GM18870 (cell line): ENCODE measurements around the gene RPAP3.
"Not testable (repeated sequence)": the region's sequence is repeated elsewhere in the genome, so short reads cannot be mapped to it uniquely, and the experiment has no call there.

Experiments used
- ATAC-seq: cut with Tn5 transposase; IDR thresholded peaks from one replicate; pipeline ENCODE4 v1.9.1; 2021; ENCODE audit warnings: moderate library complexity; ENCODE audit not compliant: unreplicated experiment

RPAP3 gene

DNA sequence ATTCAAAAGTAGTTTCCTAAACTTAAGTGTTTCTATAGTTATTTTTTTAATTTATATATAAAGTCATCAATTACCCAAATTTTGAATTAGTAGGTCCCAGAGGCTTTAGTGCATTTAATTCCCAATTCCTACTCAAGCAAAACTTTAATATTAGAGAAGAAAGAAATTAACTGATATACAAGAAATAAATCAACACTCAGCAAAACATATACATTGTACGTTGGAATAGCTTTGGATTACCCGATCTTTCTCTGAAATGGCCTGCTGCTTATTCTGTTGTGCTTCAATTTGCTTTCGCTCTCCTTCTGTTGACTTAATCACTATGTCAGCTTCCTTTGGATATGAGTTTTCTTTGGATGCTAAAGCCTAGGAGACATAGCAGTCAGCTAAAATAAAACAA lies 18.2 kb downstream of the RPAP3 start:
- ATAC-seq, result no peak

DNA sequence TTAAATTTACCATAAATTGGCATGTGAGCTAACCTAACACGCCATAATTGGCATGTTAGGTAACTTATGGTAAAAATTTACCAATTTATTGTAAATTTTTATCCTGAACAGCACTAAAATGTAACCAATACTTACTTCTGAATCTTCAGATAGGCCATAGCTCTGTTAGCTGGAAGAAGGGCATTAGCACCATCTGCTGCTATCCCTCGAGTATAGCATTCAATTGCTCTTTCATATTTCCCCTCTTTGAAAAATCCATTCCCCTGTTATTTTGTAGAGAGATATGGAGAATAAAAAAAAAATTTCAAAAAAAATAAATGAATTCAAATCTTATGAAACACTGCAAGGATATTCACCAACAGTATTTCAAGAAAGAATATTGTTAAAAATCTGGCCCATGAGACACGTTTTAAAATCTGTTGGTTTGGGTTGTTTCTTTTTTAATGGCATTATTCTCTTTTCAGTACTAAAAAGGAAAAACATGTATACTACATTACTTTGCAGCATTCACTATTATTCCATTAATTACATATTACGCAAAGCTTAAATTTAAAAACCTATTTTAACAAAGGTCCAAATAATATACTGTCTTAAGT lies 19.1 kb downstream of the RPAP3 start:
- ATAC-seq, result no peak

DNA sequence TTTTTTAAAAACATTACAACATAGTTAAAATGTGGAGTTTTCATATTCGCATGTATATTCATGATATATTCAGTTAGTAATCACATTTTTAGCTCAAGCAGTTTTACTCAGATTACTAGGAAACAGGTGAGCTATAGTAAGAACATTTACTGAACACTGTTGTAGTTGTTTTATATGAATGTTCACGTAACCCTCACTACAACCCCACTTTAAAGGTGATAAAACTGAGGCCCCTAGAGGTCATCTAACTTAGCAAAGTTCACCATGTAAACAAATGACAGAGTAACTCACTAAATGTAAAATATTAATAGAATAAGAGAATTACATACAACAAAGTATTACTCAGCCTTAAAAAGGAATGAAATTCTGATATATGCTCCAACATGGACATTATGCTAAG lies 26.0 kb downstream of the RPAP3 start:
- ATAC-seq, result no peak

DNA sequence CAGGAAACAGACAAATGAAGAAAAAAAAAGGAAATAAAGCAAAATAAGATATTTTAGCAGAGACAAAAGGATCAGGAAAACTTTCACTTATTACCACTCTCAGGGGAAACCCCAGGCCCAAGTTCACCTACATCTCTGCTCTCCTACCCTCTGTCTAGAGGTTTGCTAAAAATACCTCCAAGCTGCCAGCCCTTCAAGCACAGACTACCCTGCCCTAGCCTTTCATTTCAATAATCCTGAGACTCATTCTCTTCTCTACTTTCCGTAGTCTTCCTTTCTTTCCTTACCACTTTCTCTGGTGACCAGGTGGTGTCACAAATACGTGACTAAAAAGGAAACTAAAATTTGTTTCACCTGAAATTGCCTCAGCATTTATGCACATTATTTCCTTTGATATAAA lies 33.8 kb downstream of the RPAP3 start:
- no peak for ATAC-seq

DNA sequence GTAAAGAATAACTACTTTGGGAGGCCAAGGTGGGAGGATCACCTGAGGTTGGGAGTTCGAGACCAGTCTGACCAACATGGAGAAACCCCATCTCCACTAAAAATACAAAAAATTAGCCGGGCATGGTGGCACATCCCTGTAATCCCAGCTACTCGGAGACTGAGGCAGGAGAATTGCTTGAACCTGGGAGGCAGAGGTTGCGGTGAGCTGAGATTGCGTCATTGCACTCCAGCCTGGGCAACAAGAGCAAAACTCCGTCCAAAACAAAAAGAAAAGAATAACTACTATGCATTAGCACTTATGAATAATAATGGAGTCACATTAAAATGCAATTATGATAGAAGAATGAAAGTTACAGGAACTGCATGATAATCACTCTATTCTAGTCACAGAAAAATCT lies 37.9 kb downstream of the RPAP3 start:
- ATAC-seq, result not testable (repeated sequence)

DNA sequence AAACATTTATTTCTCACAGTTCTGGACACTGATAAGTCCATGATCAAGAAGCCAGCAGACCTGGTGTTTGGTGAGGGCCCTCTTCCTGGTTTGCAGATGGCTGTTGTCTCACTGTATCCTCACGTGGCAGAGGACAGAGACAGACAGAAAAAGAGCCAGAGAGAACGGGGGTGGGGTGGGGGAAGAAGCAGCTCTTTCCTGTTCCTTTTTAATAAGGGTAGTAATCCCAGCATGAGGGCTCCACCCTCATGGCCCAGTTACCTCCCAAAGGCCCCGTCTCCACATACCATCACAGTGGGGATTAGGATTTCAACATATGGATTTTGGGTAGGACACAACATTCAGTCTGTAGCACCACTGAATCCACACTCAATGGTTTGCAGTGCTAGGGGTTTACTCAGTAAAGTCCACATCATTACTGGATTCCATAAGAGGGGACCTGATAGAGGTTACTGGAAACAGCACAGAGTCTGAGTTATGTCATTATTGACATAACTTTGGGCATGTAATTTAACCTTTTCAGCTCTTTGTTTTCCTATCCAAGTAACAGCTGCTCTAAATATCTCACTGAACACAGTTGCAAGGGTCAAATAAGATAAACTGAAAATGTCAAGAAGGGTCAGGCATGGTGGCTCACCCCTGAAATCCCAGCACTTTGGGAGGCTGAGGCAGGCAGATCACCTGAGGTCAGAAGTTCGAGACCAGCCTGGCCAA lies 53.2 kb downstream of the RPAP3 start:
- ATAC-seq, result no peak

DNA sequence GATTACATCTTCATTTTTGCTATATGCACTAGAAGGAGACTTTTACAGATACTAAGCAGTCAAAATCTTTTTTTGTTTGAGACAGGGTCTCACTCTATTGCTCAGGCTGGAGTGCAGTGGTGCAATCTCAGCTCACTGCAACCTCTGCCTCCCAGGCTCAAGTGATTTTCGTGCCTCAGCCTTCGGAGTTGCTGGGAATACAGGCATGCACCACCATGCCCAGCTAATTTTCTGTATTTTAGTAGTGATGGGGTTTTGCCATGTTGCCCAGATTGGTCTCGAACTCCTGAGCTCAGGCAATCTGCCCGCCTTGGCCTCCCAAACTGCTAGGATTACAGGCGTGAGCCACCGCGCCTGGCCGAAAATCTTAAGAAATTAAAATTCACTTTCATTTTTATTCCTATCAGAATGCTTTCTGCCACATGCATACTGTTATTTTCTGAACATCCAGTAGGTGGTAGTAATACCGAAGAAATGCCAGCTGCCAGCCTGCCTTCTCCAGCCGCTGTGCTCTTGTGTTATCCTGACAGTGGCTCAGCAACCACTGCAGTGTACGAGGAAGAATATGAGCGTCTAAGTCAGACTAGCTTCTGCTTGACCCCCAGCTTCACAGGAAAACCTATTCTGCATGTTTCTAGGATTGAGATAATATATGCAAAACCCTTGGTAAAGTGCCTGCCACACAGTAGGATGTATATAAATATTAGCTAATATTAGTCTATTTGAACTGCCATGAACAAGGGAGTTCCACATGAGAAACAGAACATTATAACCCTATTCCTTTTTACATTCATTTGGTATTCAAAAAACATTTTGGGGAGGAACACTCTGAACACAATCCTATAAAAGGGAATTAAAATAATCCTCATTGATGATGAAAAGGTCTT lies 54.2 kb downstream of the RPAP3 start:
- peak; percentile 55 for ATAC-seq

DNA sequence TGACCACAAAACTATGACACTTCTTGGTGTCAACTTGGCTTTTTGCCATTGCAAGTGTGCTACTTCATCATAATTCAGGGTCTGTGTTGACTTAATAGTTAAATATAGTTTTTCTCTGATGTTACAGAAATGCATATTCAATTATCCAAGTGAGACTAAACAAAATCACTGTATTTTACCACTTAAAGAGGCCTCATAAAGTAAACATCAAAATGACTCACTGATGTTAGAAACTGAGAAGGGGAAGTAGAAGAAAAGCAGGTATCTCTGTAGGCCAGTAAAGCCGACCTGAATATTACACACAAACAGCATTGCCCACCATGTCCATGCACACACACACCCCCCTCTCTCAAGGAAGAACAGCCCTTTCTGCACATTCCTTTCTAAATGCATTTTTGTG lies 55.4 kb downstream of the RPAP3 start:
- peak; percentile 65 for ATAC-seq

DNA sequence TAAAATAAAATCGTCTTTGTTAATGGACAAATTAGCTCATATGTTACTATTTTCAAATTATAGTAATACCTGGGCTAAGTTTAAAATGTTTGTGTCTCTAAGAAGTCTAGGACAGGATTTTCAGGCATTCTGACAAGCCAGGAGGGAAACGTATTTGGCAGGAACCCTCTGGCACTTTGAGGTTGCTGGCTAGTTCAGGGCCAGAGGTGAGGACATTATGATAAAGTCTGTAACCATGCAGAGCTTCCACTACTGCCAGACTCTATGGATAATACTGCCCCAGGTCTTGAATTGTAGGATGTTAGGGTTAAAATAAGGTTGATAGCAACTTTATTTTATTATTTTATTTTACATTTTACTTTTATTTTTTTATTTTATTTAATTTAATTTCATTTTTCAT lies 56.4 kb downstream of the RPAP3 start:
- ATAC-seq, result no peak

DNA sequence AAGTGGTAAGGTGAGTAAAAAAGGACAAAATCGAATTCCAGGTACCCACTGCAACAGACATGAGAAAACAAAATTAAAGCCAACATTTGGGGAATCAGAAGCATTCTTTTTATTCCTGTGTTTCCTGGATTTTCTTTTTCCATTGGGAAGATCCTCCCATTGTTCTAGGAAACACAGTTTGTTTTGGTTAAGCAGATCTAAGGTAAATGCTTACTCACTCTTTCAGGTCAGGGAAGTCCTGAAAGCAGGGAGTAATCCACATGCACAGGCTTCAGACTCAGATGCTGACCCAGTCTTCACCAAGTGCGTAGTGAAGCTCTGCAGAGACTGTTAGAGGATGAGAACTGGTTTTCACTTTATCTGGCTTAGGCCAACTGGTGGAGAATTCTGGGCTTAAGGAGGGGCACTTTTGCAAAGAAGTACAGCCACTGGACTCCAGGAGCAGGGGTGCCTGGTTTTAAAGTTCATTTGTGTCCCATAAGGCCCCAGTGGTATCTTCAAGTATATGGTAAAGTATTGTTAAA lies 57.7 kb downstream of the RPAP3 start:
- ATAC-seq, result no peak

DNA sequence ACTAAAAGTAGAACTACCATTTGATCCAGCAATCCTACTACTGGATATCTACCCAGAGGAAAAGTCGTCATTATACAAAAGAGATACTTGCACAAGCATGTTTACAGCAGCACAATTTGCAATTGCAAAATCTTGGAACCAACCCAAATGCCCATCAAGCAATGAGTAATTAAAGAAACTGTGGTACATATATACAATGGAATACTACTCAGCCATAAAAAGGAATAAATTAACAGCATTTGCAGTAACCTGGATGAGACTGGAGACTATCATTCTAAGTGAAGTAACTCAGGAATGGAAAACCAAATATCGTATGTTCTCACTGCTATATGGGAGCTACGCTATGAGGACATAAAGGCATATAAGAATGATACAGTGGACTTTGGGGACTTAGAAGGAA lies 63.5 kb downstream of the RPAP3 start:
- not testable (repeated sequence) for ATAC-seq

DNA sequence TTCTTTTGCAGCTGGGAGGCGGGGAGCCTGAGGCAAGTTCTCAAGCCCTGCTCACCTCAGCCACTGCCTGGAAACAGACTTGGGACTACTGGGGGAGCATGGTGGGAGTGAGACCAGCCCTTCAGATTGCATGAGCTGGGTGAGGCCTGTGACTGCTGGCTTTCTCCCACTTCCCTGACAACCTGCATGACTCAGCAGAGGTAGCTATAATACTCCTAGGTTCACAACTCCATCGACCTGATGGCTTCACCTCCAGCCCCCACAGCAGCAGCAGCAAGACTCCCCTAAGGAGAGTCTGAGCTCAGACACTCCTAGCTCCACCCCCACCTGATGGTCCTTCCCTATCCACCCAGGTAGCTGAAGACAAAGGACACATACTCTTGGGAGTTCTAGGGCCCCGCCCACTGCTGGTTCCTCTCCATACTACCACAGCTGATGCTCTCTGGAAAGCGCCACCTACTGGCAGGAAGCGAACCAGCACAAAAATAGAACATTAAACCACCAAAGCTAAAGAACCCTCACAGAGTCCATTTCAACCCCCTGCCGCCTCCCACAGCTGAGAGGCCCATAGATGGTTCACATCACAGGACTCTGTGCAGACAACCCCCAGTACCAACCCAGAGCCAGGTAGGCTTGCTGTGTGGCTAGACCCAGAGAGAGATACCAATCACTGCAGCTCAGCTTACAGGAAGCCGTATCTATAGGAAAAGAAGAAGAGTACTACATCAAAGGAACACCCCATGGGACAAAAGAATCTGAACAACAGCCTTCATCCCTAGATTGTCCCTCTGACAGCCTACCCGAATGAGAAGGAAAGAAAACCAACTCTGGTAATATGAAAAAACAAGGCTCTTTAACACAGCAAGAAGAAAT lies 68.7 kb downstream of the RPAP3 start:
- ATAC-seq, result no peak

DNA sequence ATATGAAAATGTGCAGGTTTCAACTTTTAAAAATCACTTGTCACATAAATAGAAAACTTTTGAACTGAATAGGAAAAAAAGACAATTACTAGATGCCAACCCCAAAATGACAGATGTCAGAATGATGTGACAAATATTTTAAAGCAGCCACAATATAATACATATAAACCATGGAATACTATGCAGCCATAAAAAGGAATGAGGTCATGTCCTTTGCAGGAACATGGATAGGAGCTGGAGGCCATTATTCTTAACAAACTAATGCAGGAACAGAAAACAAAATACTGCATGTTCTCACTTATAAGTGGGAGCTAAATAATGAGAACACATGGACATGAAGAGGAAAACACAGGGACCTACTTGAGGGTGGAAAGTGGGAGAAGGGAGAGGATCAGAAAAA lies 70.1 kb downstream of the RPAP3 start:
- not testable (repeated sequence) for ATAC-seq

DNA sequence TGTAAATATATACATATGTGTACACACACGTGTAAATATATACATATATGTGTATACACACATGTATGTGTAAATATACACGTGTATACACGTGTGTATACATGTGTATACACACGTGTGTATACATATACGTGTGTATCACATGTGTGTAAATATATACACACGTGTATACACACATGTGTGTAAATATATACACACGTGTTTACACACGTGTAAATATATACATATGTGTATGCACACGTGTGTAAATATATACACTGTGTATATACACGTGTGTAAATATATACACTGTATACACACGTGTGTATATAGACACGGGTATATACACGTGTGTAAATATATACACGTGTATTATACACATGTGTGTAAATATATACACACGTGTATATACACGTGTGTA lies 71.7 kb downstream of the RPAP3 start:
- ATAC-seq, result no peak

DNA sequence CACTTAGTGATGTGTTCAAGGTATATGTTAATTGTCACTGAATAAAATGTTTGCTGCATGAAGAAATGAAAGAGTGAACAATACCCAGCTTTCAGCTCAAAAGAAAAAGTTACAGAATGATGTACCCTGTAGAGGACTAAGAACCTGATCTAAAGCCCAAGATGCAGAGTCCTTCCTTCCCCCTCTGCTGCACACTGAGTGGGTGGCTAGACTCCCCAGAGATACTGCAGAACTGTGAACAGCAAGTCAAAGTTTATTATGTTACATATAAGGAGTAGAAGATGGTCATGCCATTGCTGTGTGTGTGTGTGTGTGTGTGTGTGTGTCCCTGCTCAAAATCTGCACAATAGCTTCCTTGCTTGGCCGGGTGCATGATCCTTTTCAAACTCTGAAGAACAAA lies 83.9 kb downstream of the RPAP3 start:
- no peak for ATAC-seq

DNA sequence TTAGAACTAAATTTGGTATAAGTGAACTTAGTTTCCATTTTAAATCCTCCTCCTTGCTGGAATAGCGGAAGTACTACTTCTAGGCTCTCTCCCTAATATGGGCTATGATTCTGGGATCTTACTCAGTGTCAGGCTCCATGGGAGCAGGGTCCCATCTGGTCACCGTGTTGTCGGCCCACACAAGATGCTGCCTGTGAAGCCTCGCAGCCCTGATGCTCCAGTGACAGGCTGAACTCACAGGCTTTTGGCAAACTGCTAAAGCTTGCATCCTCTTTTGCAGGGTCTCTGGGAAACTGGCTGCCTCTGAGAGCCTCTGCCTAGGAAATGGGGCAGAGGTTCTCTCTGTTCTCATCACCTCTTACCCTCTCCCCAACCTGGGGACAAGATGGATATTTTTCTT lies 88.4 kb downstream of the RPAP3 start:
- no peak for ATAC-seq

DNA sequence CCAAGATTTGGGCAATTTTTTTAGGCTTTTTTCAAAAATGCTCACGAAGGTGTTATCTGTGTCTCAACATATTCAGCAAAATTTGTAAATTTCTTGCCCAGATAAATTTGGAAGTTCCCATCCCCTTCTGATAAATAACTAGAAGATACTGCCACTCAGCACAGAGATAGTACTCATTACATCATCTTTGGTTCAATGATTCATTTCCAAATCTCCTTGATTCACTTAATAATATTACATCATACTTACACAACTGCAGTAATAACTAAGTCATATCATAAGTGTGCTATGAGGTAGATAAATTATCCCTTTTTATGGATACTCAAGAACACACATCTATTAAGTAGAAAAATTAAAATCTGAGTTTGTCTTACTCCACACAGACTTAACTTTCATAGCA lies 89.4 kb downstream of the RPAP3 start:
- no peak for ATAC-seq

DNA sequence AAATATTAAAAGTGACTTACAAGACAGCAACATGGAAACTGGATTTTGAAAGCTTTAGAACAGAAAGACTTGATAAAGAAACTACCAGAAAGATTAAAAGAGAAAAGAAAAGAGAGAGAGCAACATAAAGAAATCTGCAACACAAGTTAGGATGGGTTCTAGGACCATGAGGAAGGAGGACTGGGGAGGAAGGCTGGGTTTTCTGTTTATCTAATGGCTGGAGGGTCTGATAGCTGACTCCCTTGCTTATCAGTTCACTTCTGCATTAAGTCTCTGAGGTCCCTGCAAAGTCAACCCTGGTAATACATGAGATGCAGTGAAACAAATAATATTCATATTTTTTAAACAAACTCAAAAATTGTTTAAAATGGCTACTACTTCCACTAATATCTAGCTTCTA lies 90.1 kb downstream of the RPAP3 start:
- ATAC-seq, result no peak

DNA sequence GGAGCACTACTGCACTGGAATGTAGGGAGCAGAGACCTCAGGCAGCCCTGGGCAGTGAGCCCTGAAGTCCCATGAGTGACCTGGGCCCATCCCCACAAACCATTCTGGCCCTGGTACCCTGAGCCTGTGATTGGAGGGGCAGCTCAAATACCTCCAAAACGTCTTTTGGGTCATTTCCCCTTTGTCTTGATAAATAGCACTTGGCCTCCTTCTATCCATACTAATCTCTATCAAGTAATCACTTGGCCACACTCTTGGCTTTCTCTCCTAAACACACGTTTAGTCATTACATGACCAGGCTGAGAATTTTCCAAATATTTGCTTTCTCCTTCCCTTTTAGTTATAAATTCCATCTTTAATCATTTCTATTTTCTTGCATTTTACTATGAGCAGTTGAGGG lies 91.3 kb downstream of the RPAP3 start:
- no peak for ATAC-seq

DNA sequence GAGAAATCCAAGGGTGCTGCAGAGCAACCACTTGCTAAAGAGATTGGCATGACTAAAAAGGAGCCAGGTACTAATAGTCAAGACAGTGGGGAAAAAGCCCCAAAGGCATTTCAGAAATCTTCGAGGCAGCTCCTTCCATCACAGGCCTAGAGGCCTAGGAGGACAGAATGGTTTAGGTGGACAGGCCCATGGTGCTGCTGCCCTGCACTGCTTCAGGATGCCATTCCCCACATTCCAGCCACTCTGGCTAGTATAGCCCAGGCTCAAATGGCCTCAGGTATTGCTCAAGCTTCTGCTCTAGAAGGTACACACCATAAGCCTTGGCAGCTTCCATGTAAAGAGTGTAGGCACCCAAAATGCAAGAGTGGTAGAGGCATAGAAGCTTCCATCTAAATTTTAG lies 92.9 kb downstream of the RPAP3 start:
- ATAC-seq, result no peak

DNA sequence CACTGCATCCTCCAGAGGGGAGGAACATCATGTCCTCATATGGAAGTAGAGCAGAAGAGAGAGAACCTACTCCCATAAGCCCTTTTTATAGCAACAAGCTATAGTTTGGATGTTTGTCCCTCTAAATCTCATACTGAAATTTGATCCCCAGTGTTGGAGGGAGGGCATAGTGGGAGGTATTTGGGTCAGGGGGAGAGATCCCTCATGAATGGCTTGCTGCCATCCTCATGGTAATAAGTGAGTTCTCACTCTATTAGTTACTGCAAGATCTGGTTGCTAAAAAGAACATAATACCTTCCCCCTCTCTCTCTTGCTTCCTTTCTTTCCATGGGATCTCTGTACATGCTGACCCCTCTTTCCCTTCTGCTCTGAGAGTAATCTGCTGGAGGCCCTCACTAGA lies 93.9 kb downstream of the RPAP3 start:
- no peak for ATAC-seq
